HG03460 (cell line): Measurements from ENCODE around the gene C20orf141.
"Not testable (repeated sequence)": the region's sequence is repeated elsewhere in the genome, so short reads cannot be mapped to it uniquely, and the experiment has no call there.

Experiments
- ATAC-seq: cut with Tn5 transposase; IDR thresholded peaks from one replicate; pipeline ENCODE4 v1.9.1; 2021; ENCODE audit not compliant: unreplicated experiment

The C20orf141 gene

GRCh38 chr20:2799688-2800520 is 14.9 kb upstream of the C20orf141 start:
- peak; percentile 21 for ATAC-seq

- peak; percentile 67 for ATAC-seq
Measured at GRCh38 chr20:2800521-2801285, 14.1 kb upstream of the C20orf141 start, which contains the start of gene CPXM1. TSS of gene CPXM1 (minus strand) at chr20:2800627. CDS start at chr20:2800572, 55 bp downstream.

- peak; percentile 9 for ATAC-seq
Measured at GRCh38 chr20:2801286-2801728, 13.5 kb upstream of the C20orf141 start.

- no peak for ATAC-seq
Measured at GRCh38 chr20:2804041-2804828, 10.6 kb upstream of the C20orf141 start.

- ATAC-seq = no peak
Measured at GRCh38 chr20:2804852-2805688, 9.7 kb upstream of the C20orf141 start.

GRCh38 chr20:2805689-2806350 is 9.0 kb upstream of the C20orf141 start:
- no peak for ATAC-seq

- ATAC-seq = no peak
Measured at GRCh38 chr20:2806351-2806701, 8.5 kb upstream of the C20orf141 start.

- no peak for ATAC-seq
Measured at GRCh38 chr20:2807019-2807418, 7.8 kb upstream of the C20orf141 start.

GRCh38 chr20:2807929-2808328 is 6.9 kb upstream of the C20orf141 start:
- not testable (repeated sequence) for ATAC-seq

GRCh38 chr20:2809690-2810089 is 5.1 kb upstream of the C20orf141 start:
- no peak for ATAC-seq

GRCh38 chr20:2812189-2812588 is 2.6 kb upstream of the C20orf141 start:
- ATAC-seq = no peak

- no peak for ATAC-seq
Measured at GRCh38 chr20:2814076-2814475, 711 bp upstream of the C20orf141 start.

GRCh38 chr20:2815242-2815900 is 584 bp downstream of the C20orf141 start:
- no peak for ATAC-seq

GRCh38 chr20:2816030-2816582 is 1.3 kb downstream of the C20orf141 start, which contains the start of gene TMEM239:
TSS of gene TMEM239 (plus strand) at chr20:2816364. CDS start at chr20:2816555, 191 bp downstream.
- ATAC-seq = no peak

GRCh38 chr20:2816583-2817340 is 2.0 kb downstream of the C20orf141 start:
- no peak for ATAC-seq

- no peak for ATAC-seq
Measured at GRCh38 chr20:2817341-2817726, 2.5 kb downstream of the C20orf141 start.

- ATAC-seq = no peak
Measured at GRCh38 chr20:2817891-2818595, 3.3 kb downstream of the C20orf141 start.
